Uterus (tissue), 2 donors: ENCODE measurements around the gene MVB12A.

Source experiments
- POLR2A ChIP-seq, 2 donors: fragments of 450-650 bp; IDR thresholded peaks; one replicate each; pipeline ENCODE4 v1.6.1; 2016; ENCODE audit warnings: antibody characterized with exemption in 2 of 2, mild to moderate bottlenecking in 1 of 2, moderate library complexity in 1 of 2
- TF ChIP-seq, protein P1 (sequence below), 4 experiments: fragments of 200-600 bp in 2 of 4; fragments of 450-650 bp in 2 of 4; sonication (generic) in 2 of 4; IDR thresholded peaks; one replicate each; pipeline ENCODE4 v1.5.1; 2016 to 2019; ENCODE audit warnings: antibody characterized with exemption in 4 of 4, mild to moderate bottlenecking in 2 of 4, moderate library complexity in 1 of 4

DNA sequence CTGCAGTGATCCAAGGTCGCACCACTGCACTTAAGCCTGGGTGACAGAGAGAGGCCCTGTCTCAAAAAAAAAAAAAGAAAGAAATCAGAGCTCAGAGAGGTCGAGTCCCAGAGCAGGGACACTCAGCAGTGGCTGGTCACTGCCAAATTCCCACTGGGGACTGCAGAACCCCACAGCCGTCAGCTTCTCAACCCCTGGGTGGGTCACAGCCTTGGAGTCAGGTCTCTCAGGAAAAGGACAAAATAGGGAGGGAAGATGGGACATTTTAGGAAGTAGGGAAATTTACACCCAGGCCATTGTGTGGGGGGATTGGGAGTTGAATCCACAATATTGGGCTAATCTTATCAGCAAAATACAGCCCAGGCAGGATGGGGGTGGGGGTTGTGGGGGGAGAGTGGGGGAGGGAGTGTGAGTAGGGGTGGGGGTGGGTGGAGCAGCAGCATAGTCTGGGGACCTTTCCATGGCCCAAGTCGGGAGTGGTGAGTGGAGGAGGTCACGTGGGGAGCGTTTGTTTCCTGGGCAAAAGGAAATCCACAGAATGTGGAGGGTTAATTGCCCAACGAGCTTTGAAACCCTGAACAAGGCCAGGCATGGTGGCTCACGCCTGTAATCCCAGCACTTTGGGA is 20.8 kb upstream of the MVB12A start:
- TF ChIP-seq, protein P1, sequence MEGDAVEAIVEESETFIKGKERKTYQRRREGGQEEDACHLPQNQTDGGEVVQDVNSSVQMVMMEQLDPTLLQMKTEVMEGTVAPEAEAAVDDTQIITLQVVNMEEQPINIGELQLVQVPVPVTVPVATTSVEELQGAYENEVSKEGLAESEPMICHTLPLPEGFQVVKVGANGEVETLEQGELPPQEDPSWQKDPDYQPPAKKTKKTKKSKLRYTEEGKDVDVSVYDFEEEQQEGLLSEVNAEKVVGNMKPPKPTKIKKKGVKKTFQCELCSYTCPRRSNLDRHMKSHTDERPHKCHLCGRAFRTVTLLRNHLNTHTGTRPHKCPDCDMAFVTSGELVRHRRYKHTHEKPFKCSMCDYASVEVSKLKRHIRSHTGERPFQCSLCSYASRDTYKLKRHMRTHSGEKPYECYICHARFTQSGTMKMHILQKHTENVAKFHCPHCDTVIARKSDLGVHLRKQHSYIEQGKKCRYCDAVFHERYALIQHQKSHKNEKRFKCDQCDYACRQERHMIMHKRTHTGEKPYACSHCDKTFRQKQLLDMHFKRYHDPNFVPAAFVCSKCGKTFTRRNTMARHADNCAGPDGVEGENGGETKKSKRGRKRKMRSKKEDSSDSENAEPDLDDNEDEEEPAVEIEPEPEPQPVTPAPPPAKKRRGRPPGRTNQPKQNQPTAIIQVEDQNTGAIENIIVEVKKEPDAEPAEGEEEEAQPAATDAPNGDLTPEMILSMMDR (IDR thresholded peaks at IDR 0.05): no peak
- TF ChIP-seq POLR2A (IDR thresholded peaks at IDR 0.05): no peak
